Activated T-helper 9 cell treated with anti-CD3 and anti-CD28 coated beads, Interleukin-2, amount 50 U/mL, for 16 hours (primary cell): ENCODE data around the gene LYRM4.

Experiments
- DNase-seq: peaks from one replicate; pipeline ENCODE4 v3.0.0-alpha.2; 2020; ENCODE audit warnings: low read depth

Gene LYRM4

GRCh38 chr6:5146398-5146797 is 114.4 kb downstream of the LYRM4 start:
- no peak for DNase-seq

- peak; percentile 67 for DNase-seq
Observed at GRCh38 chr6:5143634-5144311, 117.0 kb downstream of the LYRM4 start.

- DNase-seq = no peak
Observed at GRCh38 chr6:5142915-5143314, 117.8 kb downstream of the LYRM4 start.

GRCh38 chr6:5142131-5142530 is 118.6 kb downstream of the LYRM4 start:
- no peak for DNase-seq

GRCh38 chr6:5141046-5141445 is 119.7 kb downstream of the LYRM4 start:
- no peak for DNase-seq

GRCh38 chr6:5139828-5140771 is 120.7 kb downstream of the LYRM4 start:
- DNase-seq = no peak

GRCh38 chr6:5138995-5139827 is 121.5 kb downstream of the LYRM4 start:
- no peak for DNase-seq

- no peak for DNase-seq
Observed at GRCh38 chr6:5136851-5137250, 123.9 kb downstream of the LYRM4 start.

- DNase-seq = no peak
Observed at GRCh38 chr6:5135788-5136376, 124.9 kb downstream of the LYRM4 start.

GRCh38 chr6:5133943-5134342 is 126.8 kb downstream of the LYRM4 start:
- DNase-seq = no peak

- DNase-seq = no peak
Observed at GRCh38 chr6:5132731-5133130, 128.0 kb downstream of the LYRM4 start.

- DNase-seq = no peak
Observed at GRCh38 chr6:5130135-5130866, 130.4 kb downstream of the LYRM4 start.

- DNase-seq = no peak
Observed at GRCh38 chr6:5128351-5128750, 132.4 kb downstream of the LYRM4 start.

- no peak for DNase-seq
Observed at GRCh38 chr6:5127106-5127687, 133.6 kb downstream of the LYRM4 start.

GRCh38 chr6:5126214-5126613 is 134.5 kb downstream of the LYRM4 start:
- DNase-seq = no peak

GRCh38 chr6:5125152-5126006 is 135.4 kb downstream of the LYRM4 start:
- DNase-seq = no peak

- no peak for DNase-seq
Observed at GRCh38 chr6:5124526-5124925, 136.2 kb downstream of the LYRM4 start.

- DNase-seq = no peak
Observed at GRCh38 chr6:5123296-5124143, 137.2 kb downstream of the LYRM4 start.

- no peak for DNase-seq
Observed at GRCh38 chr6:5122504-5123112, 138.1 kb downstream of the LYRM4 start.
